HUES6 (cell line): ENCODE data around the gene CORO6.

Experiments
- H3K27ac ChIP-seq: 2 replicates; pipeline ENCODE4 v1.7.0; 2013; ENCODE audit warnings: low read depth, mild to moderate bottlenecking, low read length, inconsistent platforms
- H3K27me3 ChIP-seq: 2 replicates; pipeline ENCODE4 v1.6.1; 2013; ENCODE audit warnings: low read length; ENCODE audit not compliant: control insufficient read depth, insufficient read depth
- H3K36me3 ChIP-seq: 2 replicates; pipeline ENCODE4 v1.6.1; 2013; ENCODE audit warnings: low read length; ENCODE audit not compliant: control insufficient read depth, insufficient read depth
- H3K4me1 ChIP-seq: 2 replicates; pipeline ENCODE4 v1.6.1; 2013; ENCODE audit warnings: low read length; ENCODE audit not compliant: control insufficient read depth, insufficient read depth
- H3K4me3 ChIP-seq: 2 replicates; pipeline ENCODE4 v1.5.1; 2013; ENCODE audit warnings: low read depth, low read length
- H3K9ac ChIP-seq: one replicate; pipeline ENCODE4 v1.6.1; 2013; ENCODE audit warnings: mild to moderate bottlenecking, low read length
- H3K9me3 ChIP-seq: 2 replicates; pipeline ENCODE4 v1.6.1; 2013; ENCODE audit warnings: low read depth, low read length; ENCODE audit not compliant: control insufficient read depth, insufficient read depth

CORO6 gene

DNA sequence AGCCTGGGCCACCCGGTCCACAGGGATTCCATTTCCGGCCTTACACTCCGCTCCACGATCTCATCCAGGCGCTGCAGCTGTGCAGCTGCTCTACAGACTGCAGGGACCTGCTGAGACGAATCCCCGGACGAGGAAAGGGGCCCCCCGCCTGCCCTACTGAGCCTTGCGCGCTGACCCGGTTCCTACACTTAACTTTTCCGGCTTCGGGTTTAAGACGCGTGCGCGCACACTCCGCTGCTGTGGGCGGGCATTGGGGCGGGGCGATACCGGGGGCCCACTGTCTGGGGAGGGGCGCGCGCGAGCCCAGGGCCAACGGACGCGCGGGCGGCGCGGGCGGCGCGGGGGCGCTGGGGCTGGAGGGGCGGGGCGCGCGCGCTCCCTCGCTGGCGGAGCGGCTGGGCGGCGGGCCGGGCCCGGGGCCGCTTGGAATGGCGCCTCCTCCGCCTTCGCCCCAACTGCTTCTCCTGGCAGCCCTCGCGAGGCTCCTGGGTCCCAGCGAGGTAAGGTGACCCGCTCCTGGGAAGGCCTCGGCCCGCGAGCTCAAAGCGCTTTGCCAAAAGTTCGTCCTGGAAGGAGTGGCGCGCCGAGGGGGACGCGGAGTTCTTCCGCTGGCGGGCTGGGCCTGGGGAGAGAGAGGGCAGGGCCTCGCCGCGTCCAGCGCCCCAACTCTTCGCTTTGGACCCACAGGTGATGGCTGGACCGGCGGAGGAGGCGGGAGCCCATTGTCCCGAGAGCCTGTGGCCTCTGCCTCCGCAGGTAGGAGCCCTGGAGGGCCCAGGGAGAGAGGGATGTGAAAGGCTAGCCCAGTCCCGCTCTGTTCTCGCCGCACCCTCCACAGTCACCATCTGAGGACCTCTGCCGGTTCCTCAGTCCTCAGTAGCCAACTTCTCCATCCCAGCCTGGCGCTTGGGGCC, 54.1 kb downstream of the CORO6 start, which contains the start of gene TP53I13:
TSS of gene TP53I13 (plus strand) at position 371 of the 914 bp plus-strand sequence. CDS start at position 429, 58 bp downstream.
- Histone ChIP-seq H3K27ac (no peak within 1 kb of the TSS), H3K4me1 (peaks cover 19% of the 10 kb centered on the region), H3K9me3 (no peaks in the 10 kb centered on the region), H3K36me3 (no peaks in the 10 kb centered on the region; the same call in 1 of the 2 replicates), H3K27me3 (peaks cover 56% of the 10 kb centered on the region), H3K9ac (peak within 1 kb of the TSS; percentile 62), H3K4me3 (peak within 1 kb of the TSS; percentile 82)

DNA sequence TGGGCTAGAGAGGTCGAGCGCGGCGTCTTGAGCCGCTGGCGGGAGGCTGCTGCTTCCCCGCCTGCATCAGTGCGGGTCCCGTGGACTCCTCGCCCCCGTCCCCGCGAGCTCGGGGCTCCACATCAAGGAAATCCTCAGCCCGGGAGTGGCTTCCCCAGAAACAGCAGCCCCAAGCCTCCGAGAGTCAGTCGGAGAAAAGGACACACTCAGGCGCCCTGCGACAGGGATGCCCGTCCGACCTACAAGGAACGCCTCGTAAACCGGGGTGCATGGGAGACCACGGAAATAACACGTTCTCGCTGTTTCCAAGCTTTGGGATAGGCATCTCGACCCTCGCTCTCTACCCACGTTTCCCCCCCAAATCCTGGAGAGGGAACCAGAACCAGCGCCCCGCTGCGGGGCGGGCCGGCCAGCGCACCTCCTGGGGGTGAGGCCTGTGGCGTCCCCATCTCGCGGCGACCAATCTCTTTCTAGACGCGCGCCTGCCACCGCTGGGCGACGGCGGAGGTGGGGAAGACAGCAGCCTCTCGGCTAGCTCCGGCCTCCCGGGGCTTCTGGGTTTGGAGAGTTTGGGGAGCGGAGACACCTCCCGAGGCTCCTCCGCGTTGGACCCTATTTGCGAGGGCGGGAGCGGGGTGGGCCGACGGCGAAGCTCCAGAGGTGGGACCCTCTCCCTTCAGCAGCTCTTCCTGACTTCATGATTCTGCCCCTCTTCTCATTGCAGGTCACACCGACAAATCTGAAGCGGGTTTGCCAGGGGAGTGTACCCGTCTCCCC, 55.0 kb downstream of the CORO6 start:
- peak overlapping the region; percentile 9 for H3K9ac ChIP-seq
- peaks cover 58% of the 10 kb centered on the region for H3K27me3 ChIP-seq
- H3K36me3 ChIP-seq = no peaks in the 10 kb centered on the region
- peaks cover 16% of the 10 kb centered on the region for H3K4me1 ChIP-seq
- peak overlapping the region; percentile 66 for H3K4me3 ChIP-seq
- H3K27ac ChIP-seq = no peak overlapping the region
- H3K9me3 ChIP-seq = no peaks in the 10 kb centered on the region

DNA sequence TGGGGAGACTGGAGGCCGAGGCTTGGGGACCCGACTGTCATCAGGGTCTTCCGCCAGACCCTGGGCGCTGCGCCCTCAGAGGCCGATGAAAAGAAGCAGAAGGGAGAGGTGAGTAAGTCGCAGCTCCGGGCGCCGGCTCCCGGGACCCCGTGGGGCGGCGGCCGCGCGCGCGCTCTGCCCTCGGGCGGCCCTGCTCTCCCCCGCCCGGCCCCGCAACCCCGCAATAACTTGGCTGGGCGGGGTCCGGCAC, 55.5 kb downstream of the CORO6 start:
- Histone ChIP-seq H3K36me3 (no peaks in the 10 kb centered on the region), H3K9ac (peak overlapping the region; percentile 9), H3K9me3 (no peaks in the 10 kb centered on the region), H3K27me3 (peaks cover 57% of the 10 kb centered on the region), H3K4me1 (peaks cover 13% of the 10 kb centered on the region), H3K27ac (no peak overlapping the region), H3K4me3 (peak overlapping the region; percentile 66)

DNA sequence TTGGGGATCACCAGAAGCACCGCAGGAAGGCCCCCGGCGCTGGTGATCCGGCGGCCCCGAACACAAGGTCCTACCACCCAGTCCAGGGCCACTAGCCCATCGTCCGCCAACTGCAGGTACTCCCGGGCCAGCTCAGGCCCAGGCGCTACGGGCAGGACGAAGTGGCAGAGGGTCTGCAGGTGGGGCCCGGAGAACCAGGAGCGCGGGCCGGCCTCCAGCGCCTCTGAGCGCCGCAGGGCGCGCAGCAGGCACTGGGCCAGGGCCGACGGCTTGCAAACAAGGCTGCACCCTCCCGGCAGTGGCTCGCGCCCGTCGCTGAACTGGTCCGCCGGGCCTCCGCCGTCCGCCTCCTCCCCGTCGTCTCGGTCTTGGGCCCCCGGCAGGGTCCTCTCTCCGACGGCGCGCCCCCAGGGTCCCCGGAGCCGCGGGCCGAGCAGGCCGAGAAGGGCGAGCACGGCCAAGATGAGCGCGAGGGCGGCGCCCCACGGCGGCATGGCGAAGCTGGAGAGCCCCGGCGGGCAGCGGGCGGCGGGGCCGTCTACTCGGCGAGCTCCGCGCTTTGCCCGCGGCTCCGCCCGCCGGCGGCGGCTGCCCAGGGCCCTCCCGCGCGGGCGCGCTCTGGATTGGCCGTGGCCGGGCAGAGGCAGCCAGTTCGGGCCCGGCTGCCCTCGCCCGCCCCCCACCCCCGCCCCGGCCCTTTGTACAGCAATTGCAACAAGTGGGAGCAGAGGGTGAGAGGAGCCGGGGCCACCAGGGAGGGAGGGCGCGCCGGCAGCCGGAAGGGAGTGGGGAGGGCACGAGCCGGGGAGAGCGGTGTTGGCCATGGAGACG, 56.0 kb downstream of the CORO6 start, which contains the start of gene ABHD15:
TSS of gene ABHD15 (minus strand) at position 565 of the 831 bp plus-strand sequence. CDS start at position 494, 71 bp downstream.
- Histone ChIP-seq H3K4me3 (peak within 1 kb of the TSS; percentile 68), H3K4me1 (peaks cover 12% of the 10 kb centered on the region), H3K9ac (peak within 1 kb of the TSS; percentile 15)

DNA sequence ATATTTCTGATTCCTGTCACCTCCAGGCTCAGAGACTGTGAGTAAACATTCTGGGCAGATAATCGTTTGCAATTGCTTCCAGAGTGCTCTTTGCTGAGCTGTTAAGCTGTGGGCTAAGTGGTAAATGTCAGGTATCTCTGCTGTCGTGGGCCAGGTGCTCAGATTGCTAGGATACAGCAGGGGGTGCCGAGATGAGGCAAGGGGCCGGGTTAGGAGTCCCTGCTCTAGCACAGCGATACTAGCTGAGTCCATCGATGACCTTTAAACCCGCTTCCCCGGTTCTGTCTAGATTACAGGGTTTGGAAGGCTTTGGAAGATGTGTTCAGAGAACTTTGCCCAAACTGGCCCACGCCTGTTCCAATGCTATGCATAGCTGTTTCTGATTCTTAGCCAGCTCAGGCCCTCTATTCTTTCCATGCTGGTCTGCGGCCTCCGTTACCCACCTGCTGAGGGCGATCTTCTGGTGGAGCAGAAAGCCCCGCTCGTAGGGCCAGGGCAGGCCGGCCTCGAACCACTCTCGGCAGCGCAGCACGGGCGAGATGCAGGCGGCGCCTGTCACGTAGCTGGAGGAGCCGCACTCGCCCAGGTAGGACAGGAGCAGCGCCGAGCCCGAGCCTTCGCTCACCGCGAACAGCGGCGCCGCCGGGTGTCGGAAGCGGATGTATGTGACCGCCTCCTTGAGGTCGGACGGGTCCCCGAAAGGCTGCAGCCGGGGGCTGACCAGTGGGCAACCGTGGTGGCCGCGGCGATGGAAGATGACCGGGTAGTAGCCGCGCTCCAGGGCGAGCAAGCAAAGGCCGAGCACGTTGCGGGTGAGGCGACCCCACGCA, 56.9 kb downstream of the CORO6 start:
- Histone ChIP-seq H3K9ac (peak overlapping the region; percentile 15), H3K27ac (no peak overlapping the region), H3K27me3 (peaks cover 49% of the 10 kb centered on the region), H3K36me3 (no peaks in the 10 kb centered on the region), H3K4me1 (peaks cover 12% of the 10 kb centered on the region), H3K4me3 (peak overlapping the region; percentile 68), H3K9me3 (no peaks in the 10 kb centered on the region)

More for the DNA sequence above, 56.0 kb downstream of the CORO6 start, which contains the start of gene ABHD15:
- Histone ChIP-seq H3K27ac (no peak within 1 kb of the TSS), H3K36me3 (no peaks in the 10 kb centered on the region), H3K9me3 (no peaks in the 10 kb centered on the region), H3K27me3 (peaks cover 53% of the 10 kb centered on the region)
